Measurements from ENCODE around the gene STXBP5.

STXBP5 gene

DNA sequence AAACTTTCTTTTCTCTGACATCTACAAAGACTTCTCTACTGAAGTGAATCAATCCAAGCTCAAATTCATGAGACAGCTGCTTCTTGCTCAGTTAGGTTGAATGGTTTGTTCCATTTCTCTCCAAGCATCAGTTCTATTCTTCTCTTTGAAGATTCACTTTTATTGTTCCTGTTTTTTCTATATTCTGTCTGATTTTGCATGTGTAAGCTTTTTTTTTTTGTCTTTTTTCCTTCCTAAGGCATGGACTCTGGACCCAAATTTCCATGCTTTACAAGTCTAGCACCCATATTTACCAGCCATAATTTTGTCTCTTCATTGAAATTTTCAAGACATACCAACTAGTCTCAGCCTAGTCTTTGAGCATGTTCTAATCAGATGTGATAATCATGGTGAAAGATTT is 25.9 kb upstream of the STXBP5 start:
- no peak for DNase-seq (ENCODE audit: low spot score)

DNA sequence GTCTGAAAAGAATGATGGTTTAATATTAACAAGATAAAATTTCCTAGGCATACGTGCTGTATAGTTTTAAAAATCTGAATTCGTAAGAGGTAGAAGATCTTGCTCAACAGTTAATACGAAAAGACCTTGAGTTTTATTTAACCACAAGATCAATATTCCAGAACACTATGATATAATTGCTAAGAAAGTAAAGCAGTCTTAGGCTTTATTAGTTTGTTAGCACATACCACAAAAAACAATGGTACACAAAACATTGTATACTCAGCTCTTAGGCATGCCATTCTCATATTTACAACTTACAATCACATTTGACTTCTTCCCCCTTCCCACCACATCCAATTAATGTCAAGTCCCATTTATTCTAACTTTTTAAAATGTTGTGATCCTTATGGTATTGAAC is 24.4 kb upstream of the STXBP5 start:
- no peak for DNase-seq (ENCODE audit: low spot score)

DNA sequence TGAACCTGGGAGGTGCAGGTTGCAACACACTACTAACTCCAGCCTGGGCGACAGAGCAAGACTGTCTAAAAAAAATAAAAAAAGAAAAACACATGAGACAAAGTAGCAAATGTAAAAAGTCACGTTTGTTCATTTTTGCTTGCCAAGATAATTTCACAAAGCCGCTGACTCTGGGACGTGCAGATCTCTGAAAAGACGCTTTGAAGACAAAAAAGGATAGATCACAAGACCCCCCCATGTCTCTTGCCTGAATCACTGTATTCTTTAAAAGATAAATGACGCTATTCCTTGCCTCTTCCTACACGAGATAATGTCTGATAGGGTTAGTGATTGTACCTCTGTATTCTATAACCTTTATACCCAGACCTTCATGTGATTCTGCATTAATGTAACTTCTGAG is 23.3 kb upstream of the STXBP5 start:
- no peak for DNase-seq (ENCODE audit: low spot score)

DNA sequence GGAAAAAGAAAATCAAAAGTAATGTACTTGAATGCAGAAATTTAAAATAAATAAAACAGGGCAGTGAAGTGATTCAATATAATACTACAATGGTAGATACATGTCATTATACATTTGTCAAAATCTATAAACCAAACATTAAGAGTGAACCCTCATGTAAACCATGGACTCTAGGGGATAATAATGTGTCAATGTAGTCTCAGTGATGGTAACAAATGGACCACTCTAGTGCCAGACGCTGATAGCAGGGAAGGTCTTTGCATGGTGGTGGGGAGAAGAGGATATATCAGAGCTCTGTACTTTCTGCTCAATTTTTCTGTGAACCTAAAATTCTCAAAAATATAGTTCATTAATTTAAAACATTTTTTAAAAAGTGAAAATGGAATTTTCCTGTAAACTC is 19.8 kb upstream of the STXBP5 start:
- DNase-seq (ENCODE audit: low spot score), result no peak

DNA sequence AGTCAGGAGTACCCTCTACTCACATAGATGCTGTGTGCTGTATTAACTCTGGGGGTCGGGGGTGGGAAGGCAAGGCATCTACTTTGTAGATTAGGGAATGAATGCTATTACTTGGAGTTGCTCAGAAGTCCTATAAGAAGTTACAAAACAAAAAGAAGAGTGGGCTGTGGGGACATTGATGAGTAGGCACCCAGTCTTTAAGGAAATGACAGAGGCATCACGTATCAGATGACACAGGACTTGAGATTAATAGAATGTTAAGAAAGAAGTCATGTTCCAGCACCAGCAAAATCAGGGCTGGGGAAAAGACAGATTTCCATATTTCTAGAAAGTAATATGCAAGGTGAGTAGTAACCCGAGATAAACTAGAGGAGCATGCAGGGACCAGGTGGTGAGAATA is 19.0 kb upstream of the STXBP5 start:
- no peak for DNase-seq (ENCODE audit: low spot score)

DNA sequence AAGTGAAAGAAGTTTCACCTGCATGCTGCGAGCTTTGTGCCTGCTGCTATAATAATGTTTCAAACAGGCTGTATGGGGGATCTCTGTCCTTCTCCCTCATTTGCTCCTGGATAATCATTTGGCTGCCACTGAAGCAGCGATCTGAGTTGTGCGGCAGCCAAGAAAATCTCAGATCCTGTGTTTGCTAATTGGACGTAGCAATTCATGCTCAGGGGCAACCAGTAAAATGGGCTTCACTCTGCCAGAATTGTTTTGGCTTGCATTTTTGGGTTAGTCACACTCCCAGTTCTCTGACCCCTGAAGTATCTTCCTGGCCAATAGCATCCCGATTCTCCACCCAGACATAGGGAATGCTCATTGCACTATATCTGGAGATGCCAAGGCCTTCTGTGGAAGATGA is 13.7 kb upstream of the STXBP5 start:
- no peak for DNase-seq (ENCODE audit: low spot score)

DNA sequence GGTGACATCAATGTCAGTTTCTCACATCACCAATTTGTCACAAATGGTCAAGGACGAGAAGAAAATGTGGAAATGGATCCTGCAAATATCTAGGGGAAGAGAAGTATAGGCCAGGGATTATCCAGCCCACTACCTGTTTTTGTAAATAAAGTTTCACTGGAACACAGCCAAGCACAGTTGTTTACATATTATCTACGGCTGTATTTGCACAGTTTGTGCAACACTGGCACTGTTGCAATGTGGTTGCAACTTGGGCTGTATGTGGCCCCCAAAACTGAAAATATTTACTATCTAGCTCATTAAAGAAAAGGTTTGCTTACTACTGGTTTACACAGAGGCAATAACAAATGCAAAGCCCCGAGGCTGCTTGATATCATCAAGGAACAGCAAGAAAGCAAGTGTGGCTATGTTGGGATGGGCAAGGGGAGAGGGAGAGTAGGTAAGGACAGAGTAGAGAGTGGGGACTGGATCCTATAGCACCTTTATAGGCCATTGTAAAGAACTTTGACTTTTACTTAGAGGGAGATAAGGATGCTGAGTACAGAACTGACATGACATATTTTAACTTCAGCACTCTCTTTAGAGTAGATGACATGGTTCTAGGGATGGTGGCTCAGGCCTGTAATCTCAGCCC is 11.8 kb upstream of the STXBP5 start:
- no peak for DNase-seq (ENCODE audit: low spot score)

DNA sequence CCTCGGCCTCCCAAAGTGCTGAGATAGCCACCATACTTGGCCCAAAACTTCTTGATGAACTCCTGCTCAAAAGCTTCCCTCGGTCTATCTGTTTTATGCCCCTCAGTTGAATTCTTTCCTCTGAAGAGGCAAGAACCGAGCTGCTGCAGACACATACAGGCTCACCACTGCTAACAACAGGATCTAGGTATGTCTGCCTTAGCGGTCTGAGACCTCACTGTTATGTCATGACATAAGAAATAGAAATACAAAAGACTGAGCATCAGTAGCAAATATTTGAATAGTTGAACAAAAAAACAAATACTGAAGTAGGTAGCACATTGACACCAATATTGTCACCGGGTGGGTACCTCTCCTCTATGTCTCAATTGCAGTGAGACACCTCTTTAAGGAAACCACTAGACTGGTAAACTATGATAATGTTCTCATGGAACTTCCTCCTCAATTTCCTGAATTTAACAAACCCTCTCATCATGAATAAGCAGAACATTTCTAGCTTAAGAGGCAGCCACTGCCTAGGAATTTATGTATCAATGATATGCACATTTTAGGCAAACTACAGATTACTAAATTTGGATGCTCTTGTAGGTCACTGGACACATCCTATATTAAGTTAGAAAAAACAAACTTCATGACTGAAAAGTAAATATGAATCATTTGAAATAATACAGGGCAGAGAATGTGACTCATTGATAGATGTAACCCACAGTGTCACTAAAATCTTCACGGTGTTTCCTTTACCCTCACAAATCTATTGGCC is 9.4 kb upstream of the STXBP5 start:
- DNase-seq (ENCODE audit: low spot score), result no peak

DNA sequence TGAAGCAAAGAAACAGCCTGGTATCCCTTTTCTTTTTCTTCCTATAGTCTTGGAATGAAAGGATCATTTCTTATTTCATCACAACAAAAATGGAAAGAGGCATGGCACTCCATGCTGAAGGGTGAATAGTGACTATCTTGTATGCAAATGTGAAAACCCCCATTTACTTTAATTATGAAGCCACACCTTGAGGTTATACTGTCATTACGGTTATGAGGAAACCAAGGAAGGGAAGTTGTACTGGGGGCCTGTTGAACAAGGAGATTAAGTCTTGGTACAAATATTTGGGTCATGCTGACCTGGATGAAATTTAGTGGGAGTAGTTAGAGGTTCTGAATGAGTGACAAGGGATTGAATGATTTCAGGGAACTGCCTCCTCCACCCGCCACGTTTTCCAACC is 8.7 kb upstream of the STXBP5 start:
- DNase-seq (ENCODE audit: low spot score), result no peak

DNA sequence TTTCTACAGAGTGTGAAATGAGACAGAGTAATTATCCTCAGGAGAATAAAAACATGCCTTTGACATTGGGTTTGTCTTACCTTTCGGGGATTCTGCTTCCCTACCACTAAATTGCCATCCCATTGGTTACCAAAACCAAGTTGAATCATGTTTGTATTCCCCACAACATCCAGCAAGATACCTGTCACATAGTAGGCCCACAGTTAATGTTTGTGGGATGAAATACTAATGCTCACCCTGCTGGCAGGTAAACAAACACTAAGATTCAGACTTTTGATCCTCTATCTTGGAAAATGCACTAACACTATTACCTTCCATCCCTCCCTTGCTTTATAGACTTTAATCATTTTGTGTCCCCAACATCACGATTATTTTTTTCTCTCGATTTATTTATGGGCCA is 8.2 kb upstream of the STXBP5 start:
- no peak for DNase-seq (ENCODE audit: low spot score)

DNA sequence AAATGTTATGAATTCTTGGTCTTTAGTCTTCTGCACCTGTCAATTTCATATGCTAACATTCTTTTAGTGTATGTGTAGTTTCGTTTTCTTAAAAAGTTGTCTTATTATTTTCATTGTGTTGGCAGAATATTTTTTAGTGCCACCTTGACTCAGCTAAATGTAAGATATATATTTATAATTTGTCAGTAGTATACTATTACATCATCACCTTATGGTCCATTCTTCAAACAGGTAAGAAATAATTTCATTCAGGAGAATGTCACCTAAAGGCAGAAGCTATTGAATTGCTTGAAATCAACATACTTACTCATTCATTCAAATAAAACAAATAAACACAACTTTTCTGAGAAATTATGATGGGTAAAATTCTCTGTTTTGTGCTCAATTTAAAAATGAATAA is 3.5 kb upstream of the STXBP5 start:
- DNase-seq (ENCODE audit: low spot score), result no peak

DNA sequence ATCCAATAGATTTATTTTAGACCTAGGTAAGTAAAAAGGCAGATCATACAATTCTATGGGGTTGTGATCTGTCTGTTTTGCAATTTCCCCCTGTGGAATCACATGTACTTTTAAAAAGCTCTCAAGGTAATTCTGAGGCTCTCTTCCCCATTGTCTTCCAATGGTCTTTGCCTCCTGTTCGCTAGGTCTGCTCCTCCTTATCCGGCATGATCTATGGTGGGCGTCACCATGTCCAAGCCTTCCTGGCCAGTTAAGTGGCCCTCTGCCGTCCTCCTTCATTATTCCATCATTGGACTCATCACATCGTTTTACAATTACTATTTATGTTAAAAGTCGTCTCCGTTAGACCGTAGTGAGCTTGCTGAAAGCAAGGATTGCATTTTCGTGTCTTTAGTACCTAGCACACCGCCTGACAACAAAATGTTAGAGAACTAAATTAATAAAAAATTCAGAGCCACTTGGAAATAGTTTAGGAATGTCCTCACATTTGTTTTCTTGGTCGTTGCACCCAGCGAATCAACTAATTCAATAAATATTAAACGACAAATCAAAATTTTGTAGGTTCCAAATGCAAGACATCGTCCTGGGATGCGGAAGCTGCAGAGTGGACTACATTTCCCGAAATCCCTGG is 2.2 kb upstream of the STXBP5 start:
- DNase-seq (ENCODE audit: low spot score), result peak; percentile 2

DNA sequence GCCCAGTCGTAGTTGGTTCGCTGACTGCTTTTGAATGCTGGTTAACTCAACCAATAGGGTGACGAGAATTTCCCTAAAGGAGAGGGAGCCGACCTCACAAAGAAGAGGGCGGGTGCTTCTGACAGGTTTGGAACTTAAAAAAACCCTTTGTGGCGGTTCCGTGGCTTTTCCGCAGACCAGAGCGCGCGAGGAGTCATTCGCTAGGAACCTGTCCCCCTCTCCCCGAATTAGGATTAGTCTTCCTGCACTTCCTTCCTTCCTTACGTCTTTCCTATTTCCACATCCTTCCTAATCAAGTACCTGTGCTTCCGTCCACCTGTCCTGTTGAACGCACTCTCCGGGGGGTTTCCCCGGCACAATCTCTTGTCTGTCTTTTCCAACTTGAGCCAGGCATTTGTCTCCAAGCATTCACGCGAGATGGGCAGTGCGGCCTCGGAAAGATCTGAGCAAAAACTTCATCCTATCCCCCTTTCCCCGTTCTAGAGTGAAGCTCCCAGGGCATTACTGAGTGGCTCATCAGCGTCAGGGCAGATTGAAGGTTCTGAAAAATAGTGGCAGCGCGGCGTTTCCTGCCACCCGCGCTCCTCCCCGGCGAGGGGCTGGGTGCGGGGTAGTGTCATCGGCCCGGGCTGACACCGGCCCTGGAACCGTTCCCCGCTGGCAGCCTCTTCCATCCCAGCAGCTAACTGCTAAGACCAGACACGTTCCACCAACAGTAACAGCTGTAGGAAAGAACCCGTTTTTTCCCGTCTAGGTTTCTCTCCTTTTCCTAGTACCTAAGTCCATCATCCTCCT is 1.5 kb upstream of the STXBP5 start:
- peak; percentile 92 for DNase-seq (ENCODE audit: low spot score)

DNA sequence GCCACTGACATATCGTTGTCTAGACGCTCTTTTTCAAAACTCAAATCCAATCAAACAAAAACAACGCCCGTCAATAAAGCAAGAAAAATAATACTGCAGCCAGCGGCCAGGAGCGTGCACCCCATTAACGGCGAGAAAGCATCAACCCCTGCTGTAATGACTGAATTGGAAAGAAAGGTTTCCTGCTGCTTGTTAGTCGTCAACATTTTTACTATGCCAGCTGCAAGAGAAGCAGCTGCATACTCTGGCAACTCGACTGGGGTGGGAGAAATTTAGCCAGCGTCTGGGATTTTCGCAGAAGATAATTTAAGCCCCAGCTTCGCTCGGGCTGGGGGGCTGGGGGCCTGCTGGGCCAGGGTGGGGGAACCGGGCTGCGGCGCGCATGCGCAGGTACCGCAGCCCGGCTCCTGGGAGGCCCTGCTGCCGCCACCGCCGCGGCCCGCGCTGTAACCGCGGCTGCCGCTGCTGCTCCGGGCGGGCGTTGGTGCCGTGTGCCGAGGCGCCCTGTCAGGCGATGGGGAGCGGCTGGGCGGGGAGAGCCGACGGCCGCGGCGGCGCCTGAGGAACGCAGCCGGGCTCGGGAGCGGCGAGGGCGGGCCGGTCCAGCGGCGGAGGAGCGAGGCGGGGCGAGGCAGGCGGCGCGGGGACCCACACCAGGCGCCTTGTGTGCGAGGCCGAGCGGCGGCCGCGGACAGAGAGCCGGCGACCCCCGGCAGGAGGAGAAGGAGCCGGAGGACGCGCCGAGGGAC is 732 bp upstream of the STXBP5 start:
- DNase-seq (ENCODE audit: low spot score), result peak; percentile 71

DNA sequence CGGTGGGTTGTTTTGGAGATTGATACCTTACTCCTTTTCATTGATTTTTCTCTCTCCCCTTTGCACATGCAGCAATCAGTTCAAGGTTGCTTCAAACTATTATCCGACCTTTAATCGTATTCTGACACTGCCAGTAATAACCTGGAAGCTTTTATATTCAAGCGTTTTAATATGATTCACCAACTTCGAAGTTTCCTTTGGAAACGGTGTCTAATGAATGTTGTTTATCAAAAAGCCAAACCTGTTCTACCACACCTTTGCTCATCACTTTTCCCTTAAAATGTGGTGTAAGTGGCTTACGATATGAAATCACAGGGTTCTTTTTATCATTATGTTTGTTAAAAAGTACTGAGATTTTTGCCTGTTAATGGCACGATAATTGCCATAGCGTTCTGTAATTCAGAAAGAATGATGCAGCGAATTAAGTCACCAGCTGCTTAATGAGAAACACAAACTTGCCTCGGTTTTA is 660 bp downstream of the STXBP5 start:
- no peak for DNase-seq (ENCODE audit: low spot score)

DNA sequence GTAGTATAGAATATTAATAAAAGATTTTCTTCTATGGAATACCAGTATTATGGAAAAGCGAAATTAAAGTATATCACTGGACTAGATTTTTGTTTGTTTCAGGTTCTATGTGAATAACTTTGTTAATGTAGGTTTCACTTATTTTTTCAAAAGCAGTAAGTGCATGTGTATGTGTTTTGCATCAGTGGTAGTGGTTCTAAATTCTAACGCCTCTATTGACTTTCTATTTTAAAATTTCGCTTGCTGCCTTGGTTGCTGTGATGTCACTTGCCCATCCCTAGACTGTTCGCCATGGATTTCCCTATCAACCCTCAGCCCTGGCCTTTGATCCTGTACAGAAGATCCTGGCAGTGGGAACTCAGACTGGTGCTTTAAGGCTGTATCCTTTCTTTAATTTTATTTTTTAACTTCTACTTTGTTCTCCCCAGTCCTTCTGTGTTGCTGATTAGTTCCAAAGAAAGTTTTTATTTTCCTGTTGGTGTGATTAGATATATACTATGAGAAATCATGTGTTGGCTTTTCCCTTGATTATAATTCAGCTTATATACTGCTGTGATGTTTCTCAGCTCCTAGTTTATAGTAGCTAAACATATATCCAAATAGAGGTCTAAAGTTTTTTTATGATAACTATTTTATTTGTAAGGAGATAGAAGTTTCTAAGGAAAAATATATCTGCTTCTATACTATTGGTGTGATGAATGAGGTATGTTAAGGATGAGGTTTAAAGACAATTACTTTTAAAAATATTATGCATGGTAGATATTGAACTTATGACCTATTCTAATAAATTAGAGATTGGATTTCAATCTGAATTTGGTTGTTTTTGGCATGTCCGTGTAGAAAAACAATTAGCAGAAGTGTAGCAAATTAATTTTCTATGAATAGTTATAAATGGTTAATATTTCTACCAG is 1.7 kb downstream of the STXBP5 start:
- no peak for DNase-seq (ENCODE audit: low spot score)

DNA sequence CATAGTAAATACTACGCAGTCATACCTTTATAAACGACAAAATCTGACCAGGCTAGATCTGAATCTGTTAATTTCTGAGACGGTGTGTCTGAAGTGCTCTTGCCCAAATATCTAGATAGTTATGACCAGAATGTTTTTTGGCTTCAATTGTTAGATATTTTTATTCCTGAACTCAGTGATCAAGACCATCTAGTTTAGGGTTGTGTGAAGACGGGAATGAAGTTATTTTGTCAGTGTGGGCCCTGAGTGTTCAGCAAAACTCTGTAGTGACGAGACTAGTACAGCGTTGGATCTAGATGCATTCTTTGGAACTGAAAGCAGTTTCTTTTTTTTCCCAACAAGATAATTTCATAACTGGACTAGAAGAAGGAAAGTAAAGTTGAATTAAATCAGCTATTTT is 3.1 kb downstream of the STXBP5 start:
- no peak for DNase-seq (ENCODE audit: low spot score)

DNA sequence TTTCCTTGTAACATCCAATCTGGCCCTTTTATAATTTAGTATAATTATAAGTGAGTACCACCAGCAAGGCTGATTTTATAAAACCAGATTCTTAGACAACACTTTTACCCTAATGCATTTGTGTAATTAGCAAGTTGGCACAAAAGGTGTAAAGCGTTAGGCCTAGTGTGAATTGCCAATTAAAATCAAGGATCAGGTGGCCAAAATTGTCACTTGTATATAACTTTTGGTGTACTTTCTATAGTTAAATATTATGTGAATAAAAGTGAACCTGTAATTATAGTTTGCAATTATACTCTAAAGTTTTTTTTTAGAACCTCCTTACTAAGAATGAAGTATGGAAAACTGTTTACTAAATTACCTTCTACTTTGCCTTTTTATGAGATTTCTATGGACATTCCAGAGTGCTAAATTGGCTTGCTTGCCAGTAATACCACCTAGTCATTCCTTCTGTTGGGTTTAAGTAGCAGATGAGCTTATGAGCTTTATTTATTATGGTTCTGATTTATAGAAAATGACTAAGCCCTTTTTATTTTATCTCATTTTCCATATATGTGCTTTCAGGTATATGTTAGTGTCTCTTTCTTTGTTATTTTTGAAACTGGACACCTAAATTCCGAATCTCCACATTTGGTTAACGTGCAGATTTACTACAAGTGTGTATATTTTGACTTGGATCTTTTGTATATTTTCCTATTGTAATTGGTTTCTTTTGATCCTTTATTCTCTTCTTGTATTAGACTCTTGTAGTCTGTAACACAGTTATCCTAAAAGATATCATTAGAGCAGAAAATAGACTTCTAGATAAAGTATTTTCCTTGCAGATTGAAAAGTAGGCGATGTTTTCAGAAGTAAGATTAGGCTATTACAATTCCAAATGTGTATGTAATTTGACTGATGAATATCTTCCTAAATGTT is 3.9 kb downstream of the STXBP5 start:
- no peak for DNase-seq (ENCODE audit: low spot score)

DNA sequence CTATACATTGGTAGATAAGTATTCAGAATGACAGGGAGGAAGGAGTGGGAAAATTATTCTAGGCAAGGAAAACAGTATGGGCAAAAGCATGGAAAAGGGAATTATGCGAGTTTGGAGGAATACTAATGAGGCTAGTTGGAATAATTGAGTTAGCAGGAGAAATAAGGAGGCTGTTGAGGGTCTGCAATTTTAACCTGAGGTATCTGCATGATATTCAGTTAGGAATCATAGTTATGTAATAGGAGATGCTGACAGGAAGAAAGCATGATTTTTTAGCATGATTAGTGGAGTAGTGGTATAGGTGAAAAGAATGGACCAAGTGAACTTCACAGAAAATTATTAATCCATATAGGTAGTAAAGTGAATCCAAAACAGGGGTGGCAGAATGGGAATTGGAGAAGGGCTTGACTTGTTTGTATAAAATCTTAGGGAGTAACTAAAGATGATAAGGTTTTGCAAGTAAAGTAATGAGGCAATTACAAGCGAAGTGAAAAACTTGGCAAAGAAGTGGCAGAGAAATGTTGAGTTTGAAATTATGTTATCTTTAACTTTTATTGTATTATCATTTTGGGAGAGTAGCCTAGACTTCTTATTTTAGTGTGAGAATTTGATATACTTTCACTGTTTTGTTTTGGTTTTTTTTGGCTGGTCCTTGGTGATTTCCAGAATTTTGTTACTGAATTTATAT is 5.7 kb downstream of the STXBP5 start:
- DNase-seq (ENCODE audit: low spot score), result no peak

Data from LoVo (cell line).